GM12801 (cell line): ENCODE data around the gene METTL24.

ENCODE experiments used
- TF ChIP-seq, protein P1 (sequence below): IDR thresholded peaks from one replicate; pipeline ENCODE4 v1.5.1; 2011; ENCODE audit warnings: control low read depth; ENCODE audit not compliant: insufficient read length; ENCODE audit errors: extremely low read depth

METTL24 gene

DNA sequence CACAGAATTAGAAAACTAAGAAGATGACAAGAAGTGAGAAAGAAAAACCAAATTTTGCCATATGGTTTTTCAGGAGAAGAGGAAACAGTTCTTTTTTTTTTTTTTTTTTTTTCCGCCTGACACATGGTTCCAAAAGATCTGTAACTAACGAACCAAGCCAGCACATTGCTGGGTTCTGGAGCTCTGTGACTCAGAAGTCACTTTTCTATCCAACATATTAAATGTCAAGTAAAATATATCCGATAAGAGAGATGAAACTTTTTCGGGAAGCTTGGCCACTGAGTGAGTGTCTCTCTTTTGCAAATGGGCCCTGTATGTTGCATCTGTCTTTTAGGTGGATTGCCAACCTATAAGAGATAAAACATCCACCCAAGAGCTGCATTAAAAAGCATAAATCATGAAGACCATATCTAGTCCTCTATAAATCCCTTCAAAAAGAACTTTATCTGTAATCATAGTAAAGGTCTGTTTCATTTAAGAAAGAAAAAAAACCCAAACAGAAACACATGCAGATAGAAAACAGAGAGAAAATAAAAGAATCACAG is 4.6 kb downstream of the METTL24 start:
- TF ChIP-seq, protein P1, sequence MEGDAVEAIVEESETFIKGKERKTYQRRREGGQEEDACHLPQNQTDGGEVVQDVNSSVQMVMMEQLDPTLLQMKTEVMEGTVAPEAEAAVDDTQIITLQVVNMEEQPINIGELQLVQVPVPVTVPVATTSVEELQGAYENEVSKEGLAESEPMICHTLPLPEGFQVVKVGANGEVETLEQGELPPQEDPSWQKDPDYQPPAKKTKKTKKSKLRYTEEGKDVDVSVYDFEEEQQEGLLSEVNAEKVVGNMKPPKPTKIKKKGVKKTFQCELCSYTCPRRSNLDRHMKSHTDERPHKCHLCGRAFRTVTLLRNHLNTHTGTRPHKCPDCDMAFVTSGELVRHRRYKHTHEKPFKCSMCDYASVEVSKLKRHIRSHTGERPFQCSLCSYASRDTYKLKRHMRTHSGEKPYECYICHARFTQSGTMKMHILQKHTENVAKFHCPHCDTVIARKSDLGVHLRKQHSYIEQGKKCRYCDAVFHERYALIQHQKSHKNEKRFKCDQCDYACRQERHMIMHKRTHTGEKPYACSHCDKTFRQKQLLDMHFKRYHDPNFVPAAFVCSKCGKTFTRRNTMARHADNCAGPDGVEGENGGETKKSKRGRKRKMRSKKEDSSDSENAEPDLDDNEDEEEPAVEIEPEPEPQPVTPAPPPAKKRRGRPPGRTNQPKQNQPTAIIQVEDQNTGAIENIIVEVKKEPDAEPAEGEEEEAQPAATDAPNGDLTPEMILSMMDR, result no peak

DNA sequence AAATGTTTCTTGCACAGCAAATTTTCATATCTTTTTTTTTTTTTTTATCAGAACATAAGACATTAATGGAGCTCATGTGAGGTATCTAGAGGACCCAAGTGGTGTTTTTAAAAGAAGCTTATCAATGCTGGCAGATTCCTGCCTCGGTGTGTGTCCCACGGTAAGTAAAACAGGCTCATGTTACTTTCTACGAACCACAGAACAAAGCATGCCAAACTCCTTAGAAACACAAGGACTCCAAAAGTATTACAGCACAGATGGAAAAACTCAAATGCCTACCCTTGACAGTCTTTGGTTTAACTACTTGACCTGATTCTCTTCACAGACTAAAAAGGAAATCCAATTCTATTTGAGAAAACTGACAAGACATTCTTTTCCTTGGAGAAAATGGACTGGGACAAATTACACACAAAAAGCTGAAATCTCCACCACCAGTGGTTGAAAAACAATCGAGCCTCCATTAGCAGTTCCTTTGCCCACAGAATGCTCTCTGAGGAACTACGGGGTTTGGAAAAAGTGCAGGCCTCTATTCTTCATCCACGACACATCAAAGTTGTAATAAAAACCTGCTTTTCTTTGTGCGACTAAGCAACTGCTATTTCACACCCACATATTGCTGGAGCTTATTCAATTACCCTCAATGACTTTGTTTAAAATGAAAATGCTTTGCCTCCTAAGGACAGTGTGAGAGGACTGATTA is 5.4 kb downstream of the METTL24 start:
- TF ChIP-seq, protein P1, result no peak

DNA sequence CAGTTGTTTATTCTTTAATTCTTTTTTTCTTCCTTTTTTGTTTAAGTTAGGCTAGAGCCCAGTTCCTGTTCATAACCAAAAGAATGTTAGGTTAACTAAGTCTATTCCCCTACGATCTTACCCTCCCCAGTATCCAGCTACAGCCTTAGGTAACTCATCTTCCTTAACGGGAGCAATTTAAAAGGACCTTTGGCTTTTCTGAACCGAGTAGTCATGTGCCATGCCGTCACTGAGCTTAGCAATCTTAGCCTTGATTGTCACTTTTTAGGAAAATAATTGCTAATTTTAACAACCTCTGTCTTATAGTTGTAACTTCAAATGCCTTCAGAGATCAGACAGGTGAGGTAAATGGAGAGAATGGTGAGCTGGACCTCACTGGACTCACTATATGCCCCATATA is 6.2 kb downstream of the METTL24 start:
- TF ChIP-seq, protein P1, result no peak

DNA sequence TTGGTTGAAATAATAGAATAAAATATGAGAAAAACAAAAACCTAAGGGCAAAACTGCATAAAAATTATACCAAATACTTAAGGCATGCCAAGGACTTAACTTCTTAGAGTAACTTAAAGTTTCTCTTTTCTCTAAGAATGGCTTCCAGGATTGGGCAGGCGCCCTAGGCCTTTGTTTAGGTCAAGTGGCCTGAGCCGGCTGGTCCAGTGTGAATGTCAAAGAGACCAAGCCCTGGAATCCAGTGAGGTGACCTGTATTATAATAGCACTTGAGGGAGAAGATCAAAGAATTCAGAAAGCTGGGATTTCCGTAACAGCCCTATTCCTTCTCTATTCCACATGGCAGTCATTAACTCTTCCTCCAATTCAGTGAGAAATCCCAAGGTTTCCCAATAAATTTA is 6.6 kb downstream of the METTL24 start:
- TF ChIP-seq, protein P1, result no peak

DNA sequence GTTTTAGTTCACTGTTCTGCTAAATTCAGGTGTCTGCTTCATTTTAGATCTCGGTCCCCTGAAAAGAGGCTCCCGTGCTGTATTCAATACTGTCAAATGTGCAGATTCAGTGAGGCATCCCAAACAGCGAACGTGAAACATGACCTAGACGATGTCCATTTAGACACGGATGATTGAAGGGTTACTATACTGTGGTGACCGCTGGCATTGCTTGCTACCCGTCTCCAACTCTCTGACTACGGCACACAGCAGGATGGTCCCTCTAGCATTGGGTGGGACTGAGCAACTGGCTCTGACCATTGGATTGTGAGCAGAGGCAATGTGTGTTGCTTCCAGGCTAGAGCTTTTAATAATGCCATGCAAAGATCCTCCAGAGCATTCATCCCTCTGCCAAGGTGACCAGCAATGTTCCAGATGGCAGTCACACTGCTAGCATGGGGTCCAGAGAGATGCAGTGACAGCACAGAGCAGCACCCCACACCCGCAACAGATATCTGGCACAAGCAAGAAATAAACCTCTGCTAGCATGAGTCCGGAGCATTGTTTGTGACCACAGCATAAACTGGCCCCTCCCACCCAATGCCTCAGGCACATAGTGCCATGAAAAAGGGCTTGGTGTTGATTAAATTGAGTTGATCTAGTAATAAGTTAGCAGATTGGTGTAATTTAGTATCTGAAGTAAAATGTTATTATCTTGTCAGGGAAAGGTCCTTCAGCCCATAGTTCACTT is 9.0 kb downstream of the METTL24 start:
- TF ChIP-seq, protein P1, result no peak

DNA sequence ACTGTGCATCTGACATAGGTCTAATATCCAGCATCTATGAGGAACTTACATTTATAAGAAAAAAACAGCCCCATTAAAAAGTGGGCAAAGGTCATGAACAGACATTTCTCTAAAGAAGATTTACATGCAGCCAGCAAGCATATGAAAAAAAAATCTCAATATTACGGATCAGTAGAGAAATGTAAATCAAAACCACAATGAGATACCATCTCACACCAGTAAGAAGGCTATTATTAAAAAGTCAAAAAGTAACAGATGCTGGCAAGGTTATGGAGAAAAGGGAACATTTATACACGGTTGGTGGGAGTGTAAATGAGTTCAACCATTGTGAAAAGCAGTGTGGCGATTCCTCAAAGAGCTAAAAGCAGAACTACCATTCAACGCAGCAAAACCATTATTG is 13.1 kb downstream of the METTL24 start:
- TF ChIP-seq, protein P1, result no peak

DNA sequence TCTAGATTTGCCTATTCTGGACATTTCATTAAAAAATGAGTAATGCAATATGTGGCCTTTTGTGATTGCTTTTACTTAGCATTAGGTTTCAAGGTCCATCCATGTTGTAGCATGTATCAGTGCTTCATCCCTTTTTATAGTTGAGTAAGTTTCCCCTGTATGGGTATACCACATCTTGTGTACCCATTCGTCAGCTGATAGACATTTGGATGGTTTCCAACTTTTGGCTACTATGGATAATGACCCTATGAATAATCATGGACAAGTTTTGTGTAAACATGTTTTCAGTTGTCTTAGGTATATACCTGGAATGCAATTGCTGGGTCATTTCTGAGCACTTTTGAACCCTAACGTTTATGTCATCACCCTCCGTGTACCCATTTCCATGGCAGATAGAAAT is 15.4 kb downstream of the METTL24 start:
- TF ChIP-seq, protein P1, result no peak
